ENCODE measurements around the gene DYNLT1. TPM values are rescaled to one million over a fixed set of nuclear protein-coding genes. Genes with fewer than 3 reads are reported as not detected.
"Not testable (repeated sequence)": the region's sequence is repeated elsewhere in the genome, so short reads cannot be mapped to it uniquely, and the experiment has no call there.

Gene DYNLT1
- total RNA-seq, 1 donor from 2014 or later: 143 TPM

GRCh38 chr6:158621694-158622544 lies 22.6 kb downstream of the DYNLT1 start:
- no peak for ATAC-seq

GRCh38 chr6:158620963-158621693 lies 23.4 kb downstream of the DYNLT1 start:
- ATAC-seq: no peak

- ATAC-seq: no peak
Observed at GRCh38 chr6:158619922-158620801, 24.4 kb downstream of the DYNLT1 start.

GRCh38 chr6:158618289-158618688 lies 26.3 kb downstream of the DYNLT1 start:
- not testable (repeated sequence) for ATAC-seq

GRCh38 chr6:158614606-158615005 lies 29.9 kb downstream of the DYNLT1 start:
- not testable (repeated sequence) for ATAC-seq

- ATAC-seq: peak; percentile 57
Observed at GRCh38 chr6:158611541-158612370, 32.8 kb downstream of the DYNLT1 start.

GRCh38 chr6:158611039-158611438 lies 33.5 kb downstream of the DYNLT1 start:
- no peak for ATAC-seq

- ATAC-seq: no peak
Observed at GRCh38 chr6:158610319-158610968, 34.1 kb downstream of the DYNLT1 start.

GRCh38 chr6:158609455-158610155 lies 34.9 kb downstream of the DYNLT1 start:
- no peak for ATAC-seq

GRCh38 chr6:158608221-158608620 lies 36.3 kb downstream of the DYNLT1 start:
- ATAC-seq: no peak

GRCh38 chr6:158607411-158608170 lies 37.0 kb downstream of the DYNLT1 start:
- ATAC-seq: no peak

GRCh38 chr6:158606935-158607334 lies 37.6 kb downstream of the DYNLT1 start:
- no peak for ATAC-seq

GRCh38 chr6:158606011-158606410 lies 38.5 kb downstream of the DYNLT1 start:
- not testable (repeated sequence) for ATAC-seq

- ATAC-seq: peak; percentile 85
Observed at GRCh38 chr6:158605266-158605878, 39.2 kb downstream of the DYNLT1 start.

GRCh38 chr6:158604048-158604406 lies 40.5 kb downstream of the DYNLT1 start:
- ATAC-seq: no peak

GRCh38 chr6:158603261-158604047 lies 41.1 kb downstream of the DYNLT1 start:
- ATAC-seq: no peak

GRCh38 chr6:158599635-158600034 lies 44.9 kb downstream of the DYNLT1 start:
- no peak for ATAC-seq

GRCh38 chr6:158597565-158597964 lies 47.0 kb downstream of the DYNLT1 start:
- no peak for ATAC-seq

GRCh38 chr6:158596861-158597260 lies 47.7 kb downstream of the DYNLT1 start:
- no peak for ATAC-seq

Data from esophagus mucosa (tissue), 1 donor.